Measurements from ENCODE around the gene PML. TPM values are rescaled to one million over a fixed set of nuclear protein-coding genes. Genes with fewer than 3 reads are reported as not detected.

The PML gene
- total and polyA plus RNA-seq, 9 of the 15 experiments (the other 6 are each of a cell fraction or from before 2014, with no cell fraction given): 5.0 to 50.7 (median 10.1) TPM

DNA sequence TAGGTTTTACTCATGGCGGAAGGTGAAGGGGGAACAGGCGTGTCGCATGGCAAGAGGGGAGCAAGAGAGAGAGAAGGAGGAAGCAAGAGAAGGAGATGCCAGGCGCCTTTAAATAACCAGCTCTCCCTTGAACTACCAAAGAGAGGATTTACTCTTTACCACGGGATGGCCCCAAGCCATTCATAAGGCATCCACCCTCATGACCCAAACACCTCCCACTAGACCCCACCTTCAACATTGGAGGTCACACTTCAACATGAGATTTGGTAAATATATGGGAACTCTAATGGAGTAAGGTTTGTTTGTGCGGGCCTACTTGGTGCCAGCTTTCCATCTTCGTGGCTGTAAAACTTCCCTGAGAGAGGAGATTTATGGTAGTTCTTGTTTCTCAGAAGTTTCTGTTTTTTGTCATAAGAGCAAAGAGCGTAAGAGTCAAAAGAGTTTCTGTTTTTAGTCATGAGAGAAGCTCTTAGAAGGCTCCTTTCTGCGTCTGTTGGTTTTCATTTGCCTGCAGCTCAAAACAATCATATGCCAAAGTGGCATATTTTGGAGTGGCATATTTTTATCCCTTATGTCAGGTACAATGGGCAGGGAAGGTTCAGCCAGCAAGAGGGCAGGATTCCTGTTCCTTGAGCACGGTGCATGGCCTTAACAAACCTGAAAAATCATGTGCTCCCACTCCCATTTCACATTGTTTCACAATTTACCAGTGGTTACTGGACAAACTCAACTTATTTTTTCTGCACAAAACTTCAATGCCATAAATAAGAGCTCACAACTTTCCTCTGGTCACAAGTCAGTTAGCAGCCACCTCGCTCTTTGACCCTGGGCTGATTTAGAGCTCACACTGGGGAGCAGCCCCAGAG lies 12.5 kb downstream of the PML start:
- ATAC-seq (no peak), DNase-seq (ENCODE audit: extremely low read depth in 1 of 4, low spot score in 3 of 4) (no peak), FAIRE-seq (no peak)
- 84% methylated on average over 9 of the region's 11 CpGs for WGBS (ENCODE audit: insufficient coverage, low coverage, missing lambda C conversion rate)
- in situ Hi-C loops (cut with MboI) (no loop called here), intact Hi-C loops (cut with micrococcal nuclease) (no loop called here)
- no peaks in the 10 kb centered on the region for H3K4me1 ChIP-seq (replicated peaks in 1 of 2; ENCODE audit: control insufficient read depth in 2 of 2, insufficient read depth in 2 of 2, low read length in 2 of 2)
- H3K79me2 ChIP-seq (ENCODE audit: control insufficient read depth, insufficient read depth, low read length): peaks cover 55% of the 10 kb centered on the region
- H3K27me3 ChIP-seq (ENCODE audit: control insufficient read depth in 2 of 2, insufficient read depth in 2 of 2, low read length in 2 of 2): no peaks in the 10 kb centered on the region
- TF ChIP-seq TGIF2 (CRISPR knock-in tag; IDR thresholded peaks at IDR 0.05) (no peak), CBX8 (IDR thresholded peaks at IDR 0.05; ENCODE audit: borderline replicate concordance, extremely low read depth, low read depth, low read length, poor library complexity, severe bottlenecking) (no peak), ZNF23 (CRISPR knock-in tag; IDR thresholded peaks at IDR 0.05) (no peak), HNRNPL (IDR thresholded peaks at IDR 0.05; ENCODE audit: low read depth, low read length) (no peak), ZZZ3 (IDR thresholded peaks at IDR 0.05) (no peak), ELF4 (CRISPR knock-in tag; IDR thresholded peaks at IDR 0.05) (no peak), ARID2 (IDR thresholded peaks at IDR 0.05) (no peak)
- H3K4me2 ChIP-seq (ENCODE audit: insufficient read depth, low read length): no peak overlapping the region
- H3K36me3 ChIP-seq (ENCODE audit: control insufficient read depth, insufficient read depth, low read length): peaks cover 62% of the 10 kb centered on the region
- ChIA-PET POLR2A (interaction anchor here (0.5 to 1.5 kb wide), 2 partner anchors 11 to 24 kb away, joined by 3 to 5 read pairs; no protein-coding TSS in a partner anchor), CTCF (ENCODE audit: low intra/inter-chr PET ratio) (no interaction called here)
- no peaks in the 10 kb centered on the region for H3K9me1 ChIP-seq (ENCODE audit: control insufficient read depth, insufficient read depth, low read length)
- 0 out of 2 replicates have a peak, but pooled peaks cover 2% of the 10 kb centered on the region for H3K9me3 ChIP-seq (replicated peaks; ENCODE audit: control insufficient read depth, insufficient read depth, low read depth, low read length)
- no TSS peak for BruUV-seq (replicated peaks)
- no peak overlapping the region for H3K9ac ChIP-seq (ENCODE audit: insufficient read depth in 1 of 2, low read depth in 2 of 2, low read length in 2 of 2)
- H3K27ac ChIP-seq (ENCODE audit: extremely low read depth, low read depth, low read length): no peak overlapping the region
- H2AFZ ChIP-seq (ENCODE audit: low read depth, low read length): no peak overlapping the region
- no peak overlapping the region for H3K4me3 ChIP-seq
- H4K20me1 ChIP-seq (replicated peaks; ENCODE audit: control insufficient read depth, insufficient read depth, low read length): peaks cover 12% of the 10 kb centered on the region

All from K562 (cell line).